Upper lobe of left lung (tissue), 4 donors: Measurements from ENCODE around the gene ANKRD44.

Experiments used
- EP300 ChIP-seq, 4 donors: sonication (generic); formaldehyde crosslinking; IDR thresholded peaks; one replicate each; pipeline ENCODE4 v1.5.1; 2017; ENCODE audit warnings: antibody characterized with exemption in 4 of 4, control low read depth in 2 of 4
- POLR2A ChIP-seq, 4 donors: fragments of 450-650 bp; IDR thresholded peaks; one replicate each; pipeline ENCODE4 v1.5.1; 2016 to 2017; ENCODE audit warnings: antibody characterized with exemption in 4 of 4, mild to moderate bottlenecking in 2 of 4
- POLR2AphosphoS5 ChIP-seq, 2 donors: sonication (generic); formaldehyde crosslinking; IDR thresholded peaks; one replicate each; pipeline ENCODE4 v1.5.1; 2017; ENCODE audit warnings: antibody characterized with exemption in 2 of 2
- TF ChIP-seq, protein P1 (sequence below), 6 experiments: fragments of 450-650 bp in 4 of 6; fragments of 200-600 bp in 2 of 6; sonication (generic) in 2 of 6; IDR thresholded peaks; one replicate each; pipeline ENCODE4 v1.5.1; 2016 to 2019; ENCODE audit warnings: antibody characterized with exemption in 6 of 6

DNA sequence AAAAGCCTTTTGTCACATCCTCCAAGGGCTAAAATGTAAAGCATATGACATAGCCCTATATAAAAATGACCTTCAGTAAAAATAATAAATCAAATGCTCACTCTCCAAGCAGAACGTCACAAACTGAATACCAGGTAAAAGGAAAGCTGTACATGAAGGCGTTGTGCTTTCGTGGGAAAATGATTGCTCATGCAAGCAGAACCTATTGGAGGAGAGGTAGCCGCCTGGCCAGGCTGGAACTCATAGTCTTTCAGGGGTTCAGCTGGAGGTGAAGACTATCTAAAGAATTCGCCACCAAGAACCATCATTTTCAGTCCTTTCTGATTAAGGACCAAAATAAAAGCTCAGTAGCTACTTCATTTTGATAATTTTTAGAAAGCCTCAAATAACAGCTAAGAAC lies 44.7 kb downstream of the ANKRD44 start:
- TF ChIP-seq, protein P1, sequence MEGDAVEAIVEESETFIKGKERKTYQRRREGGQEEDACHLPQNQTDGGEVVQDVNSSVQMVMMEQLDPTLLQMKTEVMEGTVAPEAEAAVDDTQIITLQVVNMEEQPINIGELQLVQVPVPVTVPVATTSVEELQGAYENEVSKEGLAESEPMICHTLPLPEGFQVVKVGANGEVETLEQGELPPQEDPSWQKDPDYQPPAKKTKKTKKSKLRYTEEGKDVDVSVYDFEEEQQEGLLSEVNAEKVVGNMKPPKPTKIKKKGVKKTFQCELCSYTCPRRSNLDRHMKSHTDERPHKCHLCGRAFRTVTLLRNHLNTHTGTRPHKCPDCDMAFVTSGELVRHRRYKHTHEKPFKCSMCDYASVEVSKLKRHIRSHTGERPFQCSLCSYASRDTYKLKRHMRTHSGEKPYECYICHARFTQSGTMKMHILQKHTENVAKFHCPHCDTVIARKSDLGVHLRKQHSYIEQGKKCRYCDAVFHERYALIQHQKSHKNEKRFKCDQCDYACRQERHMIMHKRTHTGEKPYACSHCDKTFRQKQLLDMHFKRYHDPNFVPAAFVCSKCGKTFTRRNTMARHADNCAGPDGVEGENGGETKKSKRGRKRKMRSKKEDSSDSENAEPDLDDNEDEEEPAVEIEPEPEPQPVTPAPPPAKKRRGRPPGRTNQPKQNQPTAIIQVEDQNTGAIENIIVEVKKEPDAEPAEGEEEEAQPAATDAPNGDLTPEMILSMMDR (IDR thresholded peaks at IDR 0.05): no peak
- TF ChIP-seq POLR2A (IDR thresholded peaks at IDR 0.05): no peak
- TF ChIP-seq EP300 (IDR thresholded peaks at IDR 0.05): no peak
- no peak for TF ChIP-seq POLR2AphosphoS5 (IDR thresholded peaks at IDR 0.05)
